ENCODE measurements around the gene INTS1. TPM values are rescaled to one million over a fixed set of nuclear protein-coding genes. Genes with fewer than 3 reads are reported as not detected.

INTS1 gene
- total RNA-seq, 1 donor from 2014 or later, result 80.7 TPM

DNA sequence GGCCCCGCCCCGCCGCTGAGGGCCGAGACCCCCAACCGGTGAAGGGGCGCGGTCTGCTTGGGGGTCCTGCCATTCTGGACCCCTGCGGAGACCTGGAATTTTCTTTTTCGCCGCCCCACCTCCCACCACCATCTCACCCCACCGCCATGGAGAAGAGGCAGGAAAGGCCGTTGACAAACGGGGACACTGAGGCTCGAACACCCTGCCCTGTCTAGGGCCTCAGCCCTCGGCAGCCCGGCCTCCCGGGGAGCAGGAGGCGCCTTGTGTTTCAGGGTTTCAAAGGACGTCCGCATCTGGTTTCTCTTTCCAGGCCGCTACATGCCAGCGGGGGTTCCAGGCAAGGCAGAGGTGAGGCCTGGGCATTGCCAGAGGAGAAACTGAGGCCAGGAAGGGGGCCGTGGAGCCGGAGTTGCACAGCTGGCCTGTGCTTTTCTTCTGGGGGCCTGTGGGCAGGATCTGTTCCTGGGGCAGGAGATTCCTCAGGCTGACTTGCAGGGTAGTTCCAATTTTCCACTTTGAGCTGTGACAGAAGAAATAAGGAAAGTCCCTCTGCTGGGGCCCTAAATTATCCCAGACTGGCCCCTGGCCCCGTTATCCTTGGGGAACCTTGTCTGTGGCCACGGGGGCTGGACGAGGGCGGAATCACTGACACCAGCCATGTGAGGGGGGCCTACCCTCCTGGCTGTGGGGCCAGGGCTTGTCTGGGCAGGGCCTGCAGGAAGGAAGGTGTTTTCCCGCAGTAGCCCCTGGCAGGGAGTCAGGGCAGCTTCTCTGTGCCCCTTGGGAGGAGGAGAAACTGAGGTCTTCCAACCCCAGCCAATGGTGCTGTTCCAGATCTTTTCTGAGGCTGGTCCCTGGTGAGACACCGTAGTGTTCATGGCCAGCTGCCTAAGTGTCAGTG lies 44.0 kb downstream of the INTS1 start:
- Histone ChIP-seq H3K4me3 (peak overlapping the region; percentile 63 to 66), H3K36me3 (no peaks in the 10 kb centered on the region), H3K27ac (peak overlapping the region; percentile 85 to 87), H3K27me3 (no peaks in the 10 kb centered on the region), H3K9me3 (no peaks in the 10 kb centered on the region), H3K4me1 (peaks cover 16 to 44% of the 10 kb centered on the region in 2 donors)
- intact Hi-C loops (cut with DNase I), result loop anchor here (2.0 to 10.0 kb wide), 3 partner anchors 71 to 895 kb away; partner anchors contain the start of genes EIF3B, GET4 and MAFK
- TF ChIP-seq, protein P1, sequence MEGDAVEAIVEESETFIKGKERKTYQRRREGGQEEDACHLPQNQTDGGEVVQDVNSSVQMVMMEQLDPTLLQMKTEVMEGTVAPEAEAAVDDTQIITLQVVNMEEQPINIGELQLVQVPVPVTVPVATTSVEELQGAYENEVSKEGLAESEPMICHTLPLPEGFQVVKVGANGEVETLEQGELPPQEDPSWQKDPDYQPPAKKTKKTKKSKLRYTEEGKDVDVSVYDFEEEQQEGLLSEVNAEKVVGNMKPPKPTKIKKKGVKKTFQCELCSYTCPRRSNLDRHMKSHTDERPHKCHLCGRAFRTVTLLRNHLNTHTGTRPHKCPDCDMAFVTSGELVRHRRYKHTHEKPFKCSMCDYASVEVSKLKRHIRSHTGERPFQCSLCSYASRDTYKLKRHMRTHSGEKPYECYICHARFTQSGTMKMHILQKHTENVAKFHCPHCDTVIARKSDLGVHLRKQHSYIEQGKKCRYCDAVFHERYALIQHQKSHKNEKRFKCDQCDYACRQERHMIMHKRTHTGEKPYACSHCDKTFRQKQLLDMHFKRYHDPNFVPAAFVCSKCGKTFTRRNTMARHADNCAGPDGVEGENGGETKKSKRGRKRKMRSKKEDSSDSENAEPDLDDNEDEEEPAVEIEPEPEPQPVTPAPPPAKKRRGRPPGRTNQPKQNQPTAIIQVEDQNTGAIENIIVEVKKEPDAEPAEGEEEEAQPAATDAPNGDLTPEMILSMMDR (IDR thresholded peaks at IDR 0.05), result no peak
- no peak for DNase-seq (ENCODE audit: low spot score in 2 of 2)

DNA sequence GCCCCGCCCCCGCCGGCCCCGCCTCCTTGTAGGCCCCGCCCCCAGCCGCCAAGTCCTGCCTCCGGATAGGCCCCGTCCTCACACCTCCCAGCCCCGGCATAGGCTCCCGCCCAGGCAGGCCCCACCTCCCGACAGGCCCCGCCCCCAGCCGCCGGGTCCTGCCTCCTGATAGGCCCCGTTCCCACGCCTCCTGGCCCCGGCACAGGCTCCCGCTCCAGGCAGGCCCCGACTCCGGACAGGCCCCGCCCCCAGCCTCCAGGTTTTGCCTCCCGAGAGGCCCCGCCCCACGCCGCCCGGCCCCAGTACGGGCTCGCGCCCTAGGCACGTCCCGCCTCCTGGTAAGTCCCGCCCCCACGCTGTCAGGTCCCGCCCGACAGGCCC lies 44.7 kb downstream of the INTS1 start:
- H3K4me3 ChIP-seq, result peak overlapping the region; percentile 89 to 95
- TF ChIP-seq, protein P1 (IDR thresholded peaks at IDR 0.05), result no peak
- DNase-seq (ENCODE audit: low spot score in 2 of 2), result peak; percentile 97 to 100
- peaks cover 16 to 44% of the 10 kb centered on the region in 2 donors for H3K4me1 ChIP-seq
- peak overlapping the region; percentile 85 to 95 for H3K27ac ChIP-seq
- H3K27me3 ChIP-seq, result no peaks in the 10 kb centered on the region
- intact Hi-C loops (cut with DNase I), result loop anchor here (2.0 kb wide), 1 partner anchor 895 kb away; the partner anchor contains the start of gene EIF3B
- H3K9me3 ChIP-seq, result no peaks in the 10 kb centered on the region
- no peaks in the 10 kb centered on the region for H3K36me3 ChIP-seq

DNA sequence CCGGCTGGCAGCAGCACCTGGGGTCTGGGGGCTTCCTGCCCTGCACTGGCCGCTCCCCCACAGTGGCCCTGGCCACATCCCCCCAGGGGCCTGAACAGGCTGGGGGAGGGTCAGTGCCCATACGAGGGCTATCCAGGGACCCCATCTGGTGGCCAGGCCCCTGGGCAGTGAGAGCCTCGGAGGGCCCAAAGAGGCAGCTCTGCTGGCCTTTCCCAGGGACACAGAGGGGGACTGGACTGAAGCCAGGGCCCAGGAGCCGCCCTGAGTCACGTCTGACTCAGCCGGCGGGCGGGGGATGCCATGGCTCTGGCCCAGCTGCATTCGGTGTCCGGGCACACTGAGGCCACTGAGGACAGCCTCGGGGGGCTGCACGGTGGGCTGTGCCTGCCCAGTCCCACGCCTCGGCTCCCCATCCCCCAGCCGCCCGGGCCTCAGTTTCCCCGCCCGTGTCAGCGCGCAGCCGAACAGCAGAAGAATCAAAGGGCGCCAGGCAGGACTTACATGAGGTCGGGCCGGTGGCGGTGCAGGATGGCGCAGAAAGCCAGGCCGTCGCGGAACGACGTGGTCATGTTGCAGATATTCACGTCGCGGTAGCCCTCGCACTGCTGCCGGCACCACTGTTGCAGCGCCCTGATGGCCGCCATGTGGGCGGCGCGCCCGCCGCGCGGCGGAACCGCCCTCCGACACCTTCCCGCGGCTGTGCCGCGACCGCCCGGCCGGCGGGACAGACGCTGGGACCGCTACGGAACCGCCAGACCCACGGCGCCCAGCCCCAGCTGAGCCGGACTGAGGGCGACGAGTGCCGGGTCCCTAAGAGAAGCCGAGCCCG lies 45.3 kb downstream of the INTS1 start, which contains the start of gene MICALL2:
TSS of gene MICALL2 (minus strand) at position 788 of the 829 bp plus-strand sequence. CDS start at position 644, 144 bp downstream.
- intact Hi-C loops (cut with DNase I), result loop anchor here (1.0 to 2.0 kb wide), 2 partner anchors 45 to 896 kb away; partner anchors contain the start of genes EIF3B and INTS1

DNA sequence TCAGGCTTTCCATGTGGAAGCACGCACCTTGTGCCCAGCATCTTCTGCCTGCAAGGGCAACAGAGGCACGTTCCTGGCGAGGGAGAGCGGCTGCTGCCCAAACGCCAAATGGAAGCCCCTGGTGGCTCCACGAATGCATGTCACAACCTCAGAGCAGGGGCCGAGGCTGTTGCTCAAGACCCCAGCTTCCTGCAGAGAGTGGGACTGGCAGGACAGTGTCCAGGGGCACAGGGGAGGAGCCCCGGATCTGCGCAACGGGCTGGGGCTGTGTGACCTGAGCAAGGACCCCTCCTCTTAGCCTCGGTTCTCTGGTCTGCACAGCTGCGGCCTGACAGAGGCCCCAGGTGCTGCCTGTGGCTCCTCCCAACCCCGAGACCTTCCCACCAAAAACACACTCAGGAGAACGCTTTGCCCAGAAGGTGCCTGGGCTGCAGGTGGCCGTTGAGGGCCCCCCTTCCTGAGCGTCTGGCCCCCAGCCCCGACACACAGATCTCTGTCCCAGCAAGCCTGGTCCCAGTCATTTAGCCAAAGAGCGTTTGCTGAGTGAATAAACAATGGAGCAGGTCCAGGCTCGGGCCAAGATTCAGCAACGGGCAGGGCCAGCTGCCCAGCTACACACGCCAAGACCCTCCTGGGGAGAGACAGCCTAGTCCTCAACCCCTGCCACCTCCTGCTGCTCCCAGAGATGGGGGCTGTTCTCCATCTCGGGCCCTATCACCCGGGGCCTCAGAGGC lies 46.1 kb downstream of the INTS1 start:
- intact Hi-C loops (cut with DNase I), result loop anchor here (1.0 to 2.0 kb wide), 2 partner anchors 46 to 897 kb away; partner anchors contain the start of genes EIF3B and INTS1
- TF ChIP-seq, protein P1 (IDR thresholded peaks at IDR 0.05), result no peak
- peak overlapping the region; percentile 85 to 95 for H3K27ac ChIP-seq

More for the DNA sequence above, 45.3 kb downstream of the INTS1 start, which contains the start of gene MICALL2:
- no peaks in the 10 kb centered on the region for H3K9me3 ChIP-seq
- DNase-seq (ENCODE audit: low spot score in 2 of 2), result peak; percentile 61 to 95
- H3K27ac ChIP-seq, result peak within 1 kb of the TSS; percentile 85 to 95
- no peaks in the 10 kb centered on the region for H3K36me3 ChIP-seq
- peak within 1 kb of the TSS; percentile 89 to 95 for H3K4me3 ChIP-seq
- TF ChIP-seq, protein P1 (IDR thresholded peaks at IDR 0.05), result peak in 2 of 3 experiments; percentile 7 to 8
- H3K27me3 ChIP-seq, result no peaks in the 10 kb centered on the region
- H3K4me1 ChIP-seq, result peaks cover 16 to 40% of the 10 kb centered on the region in 2 donors

More for the DNA sequence above, 46.1 kb downstream of the INTS1 start:
- no peaks in the 10 kb centered on the region for H3K27me3 ChIP-seq
- peaks cover 16 to 38% of the 10 kb centered on the region in 2 donors for H3K4me1 ChIP-seq
- peak overlapping the region; percentile 89 to 95 for H3K4me3 ChIP-seq
- no peaks in the 10 kb centered on the region for H3K36me3 ChIP-seq
- DNase-seq (ENCODE audit: low spot score in 2 of 2), result no peak
- no peaks in the 10 kb centered on the region for H3K9me3 ChIP-seq
